HUES48 (cell line): Measurements from ENCODE around the gene TDRD12.
"Not testable (repeated sequence)": the region's sequence is repeated elsewhere in the genome, so short reads cannot be mapped to it uniquely, and the experiment has no call there.

Source experiments
- H3K27ac ChIP-seq: one replicate; pipeline ENCODE4 v1.7.0; 2013; ENCODE audit warnings: low read depth, low read length, inconsistent platforms
- H3K27me3 ChIP-seq: 2 replicates; pipeline ENCODE4 v1.6.1; 2013; ENCODE audit warnings: mild to moderate bottlenecking, low read length; ENCODE audit not compliant: control insufficient read depth, insufficient read depth
- H3K36me3 ChIP-seq: 2 replicates; pipeline ENCODE4 v1.6.1; 2013; ENCODE audit warnings: low read length; ENCODE audit not compliant: control insufficient read depth, insufficient read depth
- H3K4me1 ChIP-seq: 2 replicates; pipeline ENCODE4 v1.6.1; 2013; ENCODE audit warnings: mild to moderate bottlenecking, low read length; ENCODE audit not compliant: control insufficient read depth, insufficient read depth
- H3K4me3 ChIP-seq: 2 replicates; pipeline ENCODE4 v1.5.1; 2013; ENCODE audit warnings: mild to moderate bottlenecking, low read depth, low read length
- H3K9ac ChIP-seq: 2 replicates; pipeline ENCODE4 v1.6.1; 2013; ENCODE audit warnings: mild to moderate bottlenecking, low read depth, low read length, moderate library complexity
- H3K9me3 ChIP-seq: 2 replicates; pipeline ENCODE4 v1.6.1; 2013; ENCODE audit warnings: low read length; ENCODE audit not compliant: control insufficient read depth, insufficient read depth

TDRD12 gene

GRCh38 chr19:32748497-32748896, 28.9 kb downstream of the TDRD12 start:
- Histone ChIP-seq H3K9ac (no peak overlapping the region), H3K27ac (no peak overlapping the region), H3K27me3 (no peaks in the 10 kb centered on the region), H3K4me3 (no peak overlapping the region), H3K4me1 (no peaks in the 10 kb centered on the region), H3K36me3 (no peaks in the 10 kb centered on the region), H3K9me3 (no peaks in the 10 kb centered on the region)

GRCh38 chr19:32748948-32749347, 29.4 kb downstream of the TDRD12 start:
- no peaks in the 10 kb centered on the region for H3K4me1 ChIP-seq
- no peaks in the 10 kb centered on the region for H3K36me3 ChIP-seq
- H3K27ac ChIP-seq: no peak overlapping the region
- H3K4me3 ChIP-seq: no peak overlapping the region
- H3K9me3 ChIP-seq: no peaks in the 10 kb centered on the region
- H3K27me3 ChIP-seq: no peaks in the 10 kb centered on the region
- H3K9ac ChIP-seq: no peak overlapping the region

DNA sequence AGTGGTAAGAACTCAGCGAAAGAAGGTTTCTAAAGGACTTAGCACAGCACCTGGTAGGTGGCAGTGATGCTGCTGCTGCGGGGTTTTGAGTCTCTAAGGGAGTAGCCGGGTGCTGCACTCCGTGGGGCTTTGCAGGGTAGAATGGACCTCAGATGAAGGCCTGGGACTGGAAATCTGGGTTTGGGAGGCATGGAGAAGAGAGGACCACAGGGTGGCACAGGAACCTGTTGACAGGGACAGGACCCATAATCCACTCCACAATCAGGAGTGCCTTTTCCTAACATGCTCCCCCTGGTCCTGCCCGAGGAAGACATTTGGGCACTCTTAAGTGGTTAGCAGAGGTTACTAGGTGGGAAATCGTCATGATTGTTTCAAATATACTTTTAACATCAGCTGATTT, 29.8 kb downstream of the TDRD12 start:
- Histone ChIP-seq H3K36me3 (no peaks in the 10 kb centered on the region), H3K27me3 (no peaks in the 10 kb centered on the region), H3K9me3 (no peaks in the 10 kb centered on the region), H3K4me1 (no peaks in the 10 kb centered on the region), H3K27ac (no peak overlapping the region), H3K4me3 (no peak overlapping the region), H3K9ac (no peak overlapping the region)

- Histone ChIP-seq H3K27ac (no peak overlapping the region), H3K9ac (no peak overlapping the region), H3K36me3 (no peaks in the 10 kb centered on the region), H3K27me3 (no peaks in the 10 kb centered on the region), H3K4me1 (no peaks in the 10 kb centered on the region), H3K9me3 (no peaks in the 10 kb centered on the region), H3K4me3 (no peak overlapping the region)
Observed at GRCh38 chr19:32750441-32751055, 31.0 kb downstream of the TDRD12 start.

DNA sequence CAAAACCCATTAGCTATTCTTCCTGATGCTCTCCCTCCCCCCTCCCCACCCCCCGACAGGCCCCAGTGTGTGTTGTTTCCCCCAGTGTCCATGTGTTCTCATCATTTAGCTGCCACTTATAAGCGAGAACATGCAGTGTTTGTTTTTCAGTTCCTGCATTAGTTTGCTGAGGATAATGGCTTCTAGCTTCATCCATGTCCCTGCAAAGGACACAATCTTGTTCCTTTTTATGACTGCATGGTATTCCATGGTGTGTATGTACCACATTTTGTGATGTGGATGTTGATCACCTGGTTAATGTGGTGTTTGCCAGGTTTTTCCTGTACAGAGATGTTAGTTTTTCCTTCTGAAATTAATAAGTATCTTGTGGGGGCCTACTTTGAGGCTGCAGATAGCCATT, 31.5 kb downstream of the TDRD12 start:
- Histone ChIP-seq H3K27me3 (no peaks in the 10 kb centered on the region), H3K9me3 (no peaks in the 10 kb centered on the region), H3K36me3 (no peaks in the 10 kb centered on the region), H3K9ac (no peak overlapping the region), H3K4me1 (no peaks in the 10 kb centered on the region), H3K27ac (no peak overlapping the region), H3K4me3 (no peak overlapping the region)

DNA sequence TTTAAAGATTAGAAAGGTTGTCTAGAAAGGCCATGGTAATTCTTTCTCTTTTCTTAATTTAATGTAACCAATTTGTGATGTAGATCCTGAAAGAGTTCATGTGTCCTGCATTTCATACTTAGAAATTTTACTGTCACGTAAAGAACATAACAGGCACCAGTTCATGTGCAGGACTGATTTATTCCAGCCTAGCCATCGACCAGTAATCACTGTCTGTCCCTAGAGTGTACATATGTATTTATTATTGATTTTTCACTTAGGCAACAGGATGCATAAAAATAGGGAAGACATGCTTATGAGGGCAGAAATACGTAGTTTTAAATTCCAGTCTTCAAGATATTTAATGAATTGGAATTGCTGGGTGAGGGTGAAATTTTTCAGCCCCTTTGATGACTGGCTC, 37.6 kb downstream of the TDRD12 start:
- no peaks in the 10 kb centered on the region for H3K36me3 ChIP-seq

GRCh38 chr19:32765365-32765764, 45.8 kb downstream of the TDRD12 start:
- H3K9ac ChIP-seq, H3K36me3 ChIP-seq, H3K27ac ChIP-seq, H3K9me3 ChIP-seq, H3K4me3 ChIP-seq, H3K27me3 ChIP-seq, H3K4me1 ChIP-seq: not testable (repeated sequence)

More for the DNA sequence above, 37.6 kb downstream of the TDRD12 start:
- Histone ChIP-seq H3K9me3 (no peaks in the 10 kb centered on the region; the same call in 1 of the 2 replicates), H3K9ac (no peak overlapping the region), H3K4me3 (no peak overlapping the region), H3K27ac (no peak overlapping the region), H3K27me3 (no peaks in the 10 kb centered on the region), H3K4me1 (no peaks in the 10 kb centered on the region)

DNA sequence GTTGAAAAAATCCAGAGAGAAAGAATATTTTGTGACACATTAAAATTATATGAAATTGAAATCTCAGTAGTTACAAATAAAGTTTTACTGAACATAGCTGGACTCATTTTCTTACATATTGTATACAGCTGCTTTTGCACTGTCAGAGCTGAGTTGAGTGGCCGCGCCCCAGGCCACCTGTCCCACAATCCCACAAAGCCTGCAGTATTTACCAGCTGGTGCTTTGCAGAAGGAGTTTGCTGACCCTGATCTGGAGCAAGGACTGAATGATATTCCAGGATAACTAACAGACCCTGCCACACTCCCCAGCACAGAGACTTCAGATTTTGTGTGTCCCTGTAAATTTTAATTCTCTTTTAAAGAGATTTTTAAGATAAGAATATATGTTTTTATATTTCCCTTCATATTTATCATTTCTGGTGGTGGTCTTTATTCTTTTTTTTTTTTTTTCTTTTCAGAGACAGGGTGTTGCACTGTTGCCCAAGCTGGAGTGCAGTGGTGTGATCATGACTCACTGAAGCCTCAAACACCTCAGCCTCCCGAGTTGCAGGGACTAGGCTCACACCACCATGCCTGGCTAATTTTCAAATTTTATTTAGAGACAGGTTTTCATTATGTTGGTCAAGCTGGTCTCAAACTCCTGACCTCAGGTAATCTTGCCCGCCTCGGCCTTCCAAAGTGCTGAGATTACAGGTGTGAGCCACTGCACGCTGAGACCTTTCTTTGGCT, 48.5 kb downstream of the TDRD12 start:
- no peaks in the 10 kb centered on the region for H3K4me1 ChIP-seq
- no peak overlapping the region for H3K9ac ChIP-seq
- H3K9me3 ChIP-seq: no peaks in the 10 kb centered on the region
- no peaks in the 10 kb centered on the region for H3K36me3 ChIP-seq
- no peak overlapping the region for H3K27ac ChIP-seq
- H3K4me3 ChIP-seq: no peak overlapping the region
- no peaks in the 10 kb centered on the region for H3K27me3 ChIP-seq

GRCh38 chr19:32771596-32771995, 52.0 kb downstream of the TDRD12 start:
- Histone ChIP-seq H3K27me3 (no peaks in the 10 kb centered on the region), H3K4me1 (no peaks in the 10 kb centered on the region), H3K36me3 (no peaks in the 10 kb centered on the region), H3K9ac (no peak overlapping the region), H3K4me3 (no peak overlapping the region), H3K9me3 (no peaks in the 10 kb centered on the region), H3K27ac (no peak overlapping the region)

DNA sequence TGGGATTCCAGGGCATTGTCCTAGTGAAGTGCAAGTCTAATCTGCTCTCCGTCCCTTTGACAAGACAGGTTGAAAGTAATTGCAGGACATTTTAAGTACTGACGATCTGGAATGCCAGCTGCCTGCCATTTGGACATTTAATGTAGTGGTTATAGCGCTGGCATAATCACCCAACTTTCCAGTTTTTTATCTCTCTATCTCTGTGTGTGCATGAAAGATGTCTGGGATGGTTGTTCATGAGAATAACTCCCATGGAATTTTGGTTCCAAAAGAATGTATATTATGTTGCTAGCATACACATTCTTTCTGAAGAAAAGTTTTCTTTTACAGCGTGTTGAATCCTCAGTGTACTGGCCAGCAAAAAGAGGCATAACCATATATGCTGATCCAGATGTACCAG, 53.6 kb downstream of the TDRD12 start:
- H3K4me3 ChIP-seq: no peak overlapping the region

GRCh38 chr19:32779082-32779481, 59.5 kb downstream of the TDRD12 start:
- Histone ChIP-seq H3K27me3 (no peaks in the 10 kb centered on the region), H3K4me3 (no peak overlapping the region), H3K9me3 (no peaks in the 10 kb centered on the region; the same call in 1 of the 2 replicates), H3K9ac (no peak overlapping the region), H3K36me3 (no peaks in the 10 kb centered on the region), H3K4me1 (peaks cover 9% of the 10 kb centered on the region), H3K27ac (no peak overlapping the region)

More for the DNA sequence above, 53.6 kb downstream of the TDRD12 start:
- Histone ChIP-seq H3K36me3 (no peaks in the 10 kb centered on the region), H3K4me1 (no peaks in the 10 kb centered on the region), H3K27ac (no peak overlapping the region), H3K27me3 (no peaks in the 10 kb centered on the region), H3K9ac (no peak overlapping the region), H3K9me3 (no peaks in the 10 kb centered on the region)
